IPS-11a (cell line): ENCODE measurements around the gene BUB1B.

ENCODE experiments used
- H3K4me3 ChIP-seq: one replicate; pipeline ENCODE4 v1.5.1; 2013; ENCODE audit warnings: low read depth, low read length, control low read depth

The BUB1B gene

DNA sequence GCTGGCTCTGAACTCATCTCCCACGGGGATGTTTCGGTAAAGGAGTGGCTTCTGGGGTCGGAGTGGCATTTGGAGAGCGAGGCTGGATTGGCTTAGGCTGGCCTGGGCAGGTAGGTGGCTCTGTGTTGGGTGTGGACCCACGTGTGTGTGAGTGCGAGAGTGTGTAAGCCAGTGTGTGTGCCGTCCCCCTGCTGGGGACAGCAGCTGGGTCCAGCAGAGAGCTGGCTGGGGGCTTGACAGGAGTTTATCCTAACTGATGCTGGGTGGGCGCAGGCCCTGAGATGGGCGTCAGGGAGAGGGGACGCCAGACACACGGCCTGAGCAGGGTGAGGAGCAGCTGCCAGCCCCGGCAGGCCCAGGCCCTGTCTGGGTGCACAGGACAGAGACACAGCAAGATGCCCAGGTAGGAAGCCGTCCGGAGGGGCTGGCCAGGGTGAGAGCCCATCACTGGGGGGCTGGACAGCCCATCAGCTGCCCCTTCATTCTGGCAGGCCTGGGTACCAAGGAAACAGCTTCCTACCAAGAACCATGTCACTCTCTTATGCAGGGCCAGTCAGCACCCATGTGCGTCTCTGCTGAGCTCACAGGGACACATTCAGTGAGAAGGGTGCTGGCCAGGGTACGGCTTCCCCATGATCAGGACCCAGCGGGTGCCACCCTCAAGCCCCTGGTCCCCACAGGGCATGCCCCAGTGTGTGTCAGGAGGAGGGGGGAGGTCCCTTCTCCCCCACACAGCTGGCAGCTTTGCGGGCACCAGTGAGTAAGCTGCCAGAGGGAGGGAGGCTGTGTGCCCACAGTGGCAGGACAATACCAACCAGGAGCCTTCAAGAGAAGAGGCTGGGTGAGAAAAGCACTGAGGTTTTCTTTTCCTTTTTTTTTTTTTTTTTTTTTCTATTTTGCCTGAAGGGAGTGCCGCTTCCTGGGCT is 79.1 kb downstream of the BUB1B start:
- no peak overlapping the region for H3K4me3 ChIP-seq

DNA sequence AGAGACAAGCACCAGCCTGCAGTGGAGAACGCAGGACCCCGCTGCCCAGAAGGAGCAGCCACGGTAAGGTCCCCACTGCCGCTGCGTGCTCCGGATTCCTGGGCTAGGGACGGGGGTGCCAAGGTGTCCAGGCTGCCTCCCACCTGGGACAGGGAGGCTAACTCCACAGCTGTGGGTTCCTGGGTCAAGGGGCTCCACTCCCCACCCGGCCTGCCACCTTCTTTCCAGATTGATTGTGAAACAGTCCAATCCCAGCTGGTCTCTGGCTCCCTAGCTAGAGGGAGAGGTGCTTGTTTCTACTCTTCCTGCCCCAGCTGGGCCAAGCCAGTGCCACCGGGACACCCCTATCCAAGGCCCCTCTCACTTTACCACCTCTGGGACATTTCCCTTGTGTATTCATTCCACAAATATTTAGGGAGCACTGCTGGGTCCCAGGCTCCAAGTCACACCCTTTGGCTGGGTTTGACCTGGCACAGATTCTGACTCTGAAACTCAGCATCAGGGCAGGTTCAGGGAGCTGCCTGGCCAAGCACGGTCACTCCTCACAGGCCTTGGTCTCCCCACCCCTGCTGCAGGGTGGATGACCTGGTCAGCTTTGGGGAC is 79.9 kb downstream of the BUB1B start:
- no peak overlapping the region for H3K4me3 ChIP-seq

DNA sequence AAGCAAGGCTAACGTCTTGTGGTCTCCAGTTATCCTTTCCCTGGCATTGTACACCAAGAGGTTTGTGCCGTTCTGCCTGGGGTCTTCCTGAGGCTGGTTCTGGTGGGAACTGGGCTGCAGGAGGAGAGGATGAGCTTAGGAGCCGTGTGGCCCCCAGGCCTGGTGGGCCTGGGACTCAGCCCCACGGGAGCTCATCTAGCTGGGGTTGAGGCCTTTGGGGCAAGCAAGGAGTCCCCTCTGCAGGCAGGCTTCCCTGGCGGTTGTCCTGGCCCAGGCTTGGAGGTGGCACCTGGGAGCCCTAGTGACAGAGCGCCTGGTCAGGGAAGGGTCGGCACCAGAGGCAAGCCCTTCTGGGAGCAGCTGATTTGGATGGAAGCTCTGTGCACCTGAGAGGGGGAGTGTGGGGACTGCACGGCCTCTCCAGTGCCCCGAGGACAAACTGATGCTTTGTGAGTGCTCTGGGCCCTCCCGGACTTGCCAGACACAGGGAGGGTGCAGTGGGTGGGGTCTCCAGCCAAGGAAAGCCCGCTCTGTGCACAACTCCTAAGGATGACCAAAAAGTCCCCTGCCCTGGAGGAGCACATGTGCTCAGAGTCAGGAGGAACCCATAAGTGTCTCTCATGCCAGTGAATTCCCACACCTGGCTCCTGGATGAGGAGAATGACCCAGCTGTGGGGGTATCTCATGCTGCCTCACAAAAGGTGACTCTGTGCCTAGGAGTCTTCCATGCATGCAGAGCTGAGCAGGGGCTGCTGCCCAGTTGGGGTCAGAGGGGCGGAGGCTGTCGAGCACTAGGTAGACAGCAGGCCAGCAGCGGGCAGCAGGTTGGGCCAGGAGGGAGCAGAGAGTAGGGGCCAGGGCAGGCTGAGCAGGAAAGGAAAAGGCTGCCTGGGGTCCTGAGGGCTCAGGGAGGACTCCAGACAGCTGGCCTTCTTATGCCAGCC is 80.7 kb downstream of the BUB1B start:
- no peak overlapping the region for H3K4me3 ChIP-seq

DNA sequence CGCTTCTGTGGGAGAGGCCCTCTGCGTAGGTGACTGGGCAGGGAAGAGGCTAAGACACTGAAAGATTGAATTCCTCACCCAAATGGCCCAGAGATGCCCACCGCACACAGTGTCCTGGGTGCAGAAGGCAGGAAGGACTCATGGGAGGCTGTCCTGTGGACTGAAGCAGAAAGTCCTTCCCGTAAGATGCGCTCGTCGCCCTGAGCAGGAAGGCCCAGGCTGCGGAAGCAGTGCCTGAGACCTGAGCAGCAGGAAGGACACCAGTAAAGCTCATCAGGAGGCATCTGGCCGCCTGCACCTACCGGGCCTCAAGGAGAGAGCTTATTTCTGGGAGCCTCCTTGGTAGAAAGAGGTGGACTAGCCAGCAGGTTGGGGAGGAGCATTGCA is 81.3 kb downstream of the BUB1B start:
- no peak overlapping the region for H3K4me3 ChIP-seq

DNA sequence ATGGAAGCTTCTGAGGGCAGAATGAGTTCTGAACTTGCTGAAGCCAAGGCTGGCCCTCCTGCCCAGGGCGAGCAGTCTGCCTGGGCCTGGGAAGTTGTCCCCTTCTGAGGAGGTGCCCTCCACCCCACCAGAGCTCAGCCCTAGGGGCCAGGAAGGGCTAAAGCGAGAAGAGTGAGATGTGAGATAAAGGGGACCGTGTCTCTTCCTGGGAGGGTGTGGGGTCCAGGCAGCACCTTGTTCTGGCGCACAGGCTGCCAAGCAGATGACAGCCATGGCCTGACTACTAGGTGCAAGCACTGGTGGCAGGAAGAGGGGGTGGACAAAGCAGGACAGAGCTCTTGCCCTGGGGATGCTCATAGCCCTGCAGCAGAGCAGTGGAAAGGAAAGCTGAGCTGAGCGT is 81.7 kb downstream of the BUB1B start:
- H3K4me3 ChIP-seq = no peak overlapping the region

DNA sequence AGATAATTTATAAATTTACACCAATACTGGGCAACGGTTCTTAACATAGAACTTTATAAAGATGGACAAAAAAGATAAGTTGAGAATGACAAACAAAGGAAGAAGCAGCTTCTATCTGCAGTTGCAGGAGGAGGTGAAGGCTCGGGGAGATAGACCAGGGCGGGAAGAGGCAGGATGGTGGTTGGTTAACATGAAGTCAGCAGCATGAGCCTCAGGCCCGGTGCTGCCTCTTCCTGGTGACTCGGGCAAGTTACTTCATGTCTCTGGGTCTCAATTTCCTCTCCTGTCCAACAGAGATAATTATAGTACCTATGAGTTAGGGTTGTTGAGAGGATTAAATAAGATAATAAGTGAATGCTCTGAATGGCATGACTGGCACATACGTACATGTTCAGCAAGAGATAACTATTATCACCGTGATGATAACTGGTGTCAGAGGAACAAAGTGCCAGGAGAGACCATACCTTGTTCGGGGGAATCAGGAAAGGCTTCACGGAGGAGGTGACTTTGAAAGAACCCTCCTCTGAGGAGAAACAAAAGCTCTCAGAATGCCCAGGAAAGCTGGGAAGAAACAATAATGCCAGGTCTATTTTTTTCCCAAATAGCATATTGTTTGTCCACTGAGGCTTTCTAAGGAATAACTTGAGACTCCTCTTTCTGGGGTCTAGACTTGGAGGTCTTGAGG is 82.4 kb downstream of the BUB1B start:
- no peak overlapping the region for H3K4me3 ChIP-seq

DNA sequence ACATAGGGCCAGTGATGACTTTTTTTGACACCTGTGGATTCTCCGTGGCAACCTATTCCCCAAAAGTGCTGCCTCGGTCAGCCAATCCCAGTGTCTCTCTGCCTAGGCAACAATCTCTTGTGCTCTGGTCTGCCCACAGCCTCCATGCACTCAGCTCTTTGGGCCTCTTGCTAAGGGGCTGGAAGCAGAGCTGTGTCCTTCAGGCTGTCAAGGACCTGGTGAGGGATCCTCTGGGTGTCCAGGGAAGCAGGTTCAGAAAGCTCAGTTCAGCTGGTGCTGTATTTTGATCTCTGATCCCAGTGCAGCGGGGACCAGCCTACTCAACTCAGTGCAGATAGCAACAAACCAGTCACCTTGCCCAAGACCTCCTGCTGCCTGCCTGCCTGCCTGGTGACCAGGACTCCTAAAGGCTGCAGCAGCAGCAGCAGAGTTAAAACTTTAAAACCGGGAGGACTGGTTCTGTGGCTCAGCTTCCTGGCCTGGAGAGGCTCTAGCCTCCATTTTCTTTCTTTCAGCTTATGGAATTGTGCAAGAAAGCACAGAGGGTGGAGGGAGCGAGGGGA is 84.2 kb downstream of the BUB1B start:
- H3K4me3 ChIP-seq = no peak overlapping the region

DNA sequence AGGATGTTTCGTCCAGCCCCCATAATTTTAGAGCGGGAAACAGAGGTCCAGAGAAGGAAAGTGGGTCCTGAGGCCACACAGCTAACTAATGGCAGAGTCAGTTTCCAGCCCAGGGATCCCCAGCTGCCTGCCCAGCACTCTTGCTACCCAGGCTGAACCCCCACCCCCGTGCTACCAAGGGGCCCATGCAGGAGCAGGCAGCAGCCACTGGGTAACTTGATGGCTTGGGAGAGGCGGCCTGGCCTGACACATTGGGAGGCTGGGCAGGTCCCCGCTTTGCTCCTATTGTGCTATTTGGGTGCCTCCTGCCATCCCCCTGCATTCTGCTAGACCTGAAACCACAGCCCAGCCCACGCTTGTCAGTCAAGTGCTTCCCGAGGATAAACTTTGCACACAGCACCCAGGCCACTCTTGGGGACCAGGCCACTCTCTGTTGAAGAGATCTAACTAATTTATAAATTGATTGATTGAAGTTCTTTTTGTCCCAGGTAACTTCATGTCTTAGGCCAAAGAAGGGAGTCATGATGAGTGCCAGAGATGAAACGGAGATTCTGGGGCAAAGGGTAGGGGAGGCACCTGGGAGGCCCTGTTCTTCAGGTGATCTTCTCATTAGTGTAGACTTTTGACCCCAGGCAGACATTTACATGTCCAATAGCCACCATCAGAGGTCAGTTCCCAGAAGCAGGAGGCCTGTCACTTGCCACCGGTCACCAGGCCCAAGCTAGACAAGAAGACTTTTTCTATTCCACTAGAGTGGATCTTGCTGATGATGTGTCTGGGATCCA is 85.0 kb downstream of the BUB1B start:
- no peak overlapping the region for H3K4me3 ChIP-seq

DNA sequence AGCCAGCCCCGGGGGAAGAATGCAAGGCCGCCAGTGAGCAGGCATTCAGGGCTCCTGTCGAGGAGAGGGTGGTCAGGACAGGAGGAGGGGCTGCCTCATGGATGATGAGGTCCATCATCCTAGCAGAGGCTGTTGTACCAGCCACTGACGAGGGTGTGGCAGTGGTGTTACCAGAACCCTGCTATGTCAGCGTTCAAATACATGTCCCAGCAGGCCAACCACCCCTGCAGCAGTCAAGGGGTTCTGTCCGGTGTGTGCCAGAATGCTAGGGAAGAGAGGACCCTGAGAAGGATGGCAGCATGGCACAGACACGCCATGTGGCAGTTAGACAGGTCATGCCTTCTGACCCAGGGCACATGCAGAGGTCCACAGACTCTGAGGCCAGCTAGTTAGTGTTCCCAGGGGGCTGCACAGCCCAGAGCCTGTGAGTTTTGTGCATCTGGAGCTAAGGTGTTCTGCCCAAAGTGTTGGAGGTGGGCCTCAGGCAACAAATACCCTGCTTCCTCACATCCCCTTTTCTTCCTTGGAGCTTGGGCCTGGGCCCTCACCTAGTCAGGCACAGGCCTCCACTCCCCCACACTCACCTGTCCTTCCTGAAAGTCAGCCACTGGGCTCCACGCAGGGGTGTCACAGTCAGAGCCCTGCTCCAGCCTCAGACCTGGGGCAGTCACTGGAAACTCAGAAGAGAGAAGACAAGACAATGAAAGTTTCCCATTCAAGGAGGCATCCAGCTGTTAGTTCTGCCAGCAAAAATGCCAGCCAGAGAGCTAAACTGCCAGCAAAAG is 85.8 kb downstream of the BUB1B start:
- no peak overlapping the region for H3K4me3 ChIP-seq

DNA sequence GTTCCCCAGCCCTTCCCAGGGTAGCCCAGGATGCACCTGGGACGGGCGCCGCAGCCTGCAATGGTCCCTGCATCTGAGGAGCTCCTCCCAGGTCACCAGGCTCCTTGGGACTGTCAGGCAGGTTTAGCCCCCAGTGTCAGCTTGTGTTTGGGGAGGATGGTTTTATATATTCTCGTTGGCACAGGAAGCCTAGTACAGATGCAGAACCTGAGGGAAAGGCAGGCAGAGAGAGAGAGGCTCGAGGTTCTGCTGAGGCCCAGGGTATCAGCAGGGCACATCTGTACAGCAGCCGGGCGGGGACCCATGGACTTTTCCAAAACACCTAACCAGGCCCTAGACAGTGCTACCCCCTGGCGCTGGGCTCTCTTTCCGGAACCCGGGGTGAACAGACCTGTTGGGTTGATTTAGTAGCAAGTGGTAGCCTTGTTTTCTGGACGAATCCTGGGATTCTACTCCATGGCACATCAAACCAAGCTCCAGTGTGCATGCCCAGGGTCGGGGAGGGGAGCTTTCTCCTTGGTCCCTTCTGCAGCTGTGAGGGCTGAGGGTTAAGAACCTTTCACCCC is 86.6 kb downstream of the BUB1B start:
- H3K4me3 ChIP-seq = no peak overlapping the region

DNA sequence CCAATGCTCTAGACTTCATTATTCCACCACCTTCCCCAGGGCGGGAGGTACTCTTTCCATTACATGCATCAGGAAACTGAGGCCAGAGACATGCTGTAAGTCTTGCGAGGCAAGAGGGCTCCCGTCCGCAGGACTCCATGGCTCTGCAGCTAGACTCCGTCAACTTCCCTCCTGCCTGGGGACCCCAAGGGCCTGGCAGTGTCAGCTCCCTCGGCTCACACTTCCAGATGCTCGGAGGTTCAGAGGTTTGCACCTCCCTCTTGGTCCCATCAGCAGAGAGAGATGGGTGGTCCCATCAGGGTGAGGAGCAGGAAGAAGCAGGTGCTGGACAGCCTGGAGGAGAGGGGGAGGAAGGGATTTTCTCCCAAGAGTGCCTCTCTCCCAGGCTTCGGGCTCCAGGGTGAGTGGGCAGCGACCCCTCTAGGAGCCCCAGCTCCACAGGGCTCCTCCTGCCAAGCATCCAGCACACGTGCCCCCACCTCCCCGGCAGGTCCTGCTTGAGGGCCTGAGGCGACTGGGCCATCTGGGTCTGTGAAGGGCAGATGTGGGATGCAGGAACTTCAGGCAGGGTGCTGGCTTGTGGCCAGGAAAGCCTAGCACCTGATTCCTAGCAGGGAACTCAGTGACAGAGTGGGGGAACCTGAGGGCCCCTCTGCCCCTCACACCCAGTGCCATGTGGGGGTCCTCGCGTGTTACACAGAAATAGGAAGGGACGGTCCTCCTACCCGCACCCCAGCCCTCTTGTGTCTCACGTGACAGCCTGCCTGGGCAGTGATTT is 87.3 kb downstream of the BUB1B start:
- H3K4me3 ChIP-seq = no peak overlapping the region

DNA sequence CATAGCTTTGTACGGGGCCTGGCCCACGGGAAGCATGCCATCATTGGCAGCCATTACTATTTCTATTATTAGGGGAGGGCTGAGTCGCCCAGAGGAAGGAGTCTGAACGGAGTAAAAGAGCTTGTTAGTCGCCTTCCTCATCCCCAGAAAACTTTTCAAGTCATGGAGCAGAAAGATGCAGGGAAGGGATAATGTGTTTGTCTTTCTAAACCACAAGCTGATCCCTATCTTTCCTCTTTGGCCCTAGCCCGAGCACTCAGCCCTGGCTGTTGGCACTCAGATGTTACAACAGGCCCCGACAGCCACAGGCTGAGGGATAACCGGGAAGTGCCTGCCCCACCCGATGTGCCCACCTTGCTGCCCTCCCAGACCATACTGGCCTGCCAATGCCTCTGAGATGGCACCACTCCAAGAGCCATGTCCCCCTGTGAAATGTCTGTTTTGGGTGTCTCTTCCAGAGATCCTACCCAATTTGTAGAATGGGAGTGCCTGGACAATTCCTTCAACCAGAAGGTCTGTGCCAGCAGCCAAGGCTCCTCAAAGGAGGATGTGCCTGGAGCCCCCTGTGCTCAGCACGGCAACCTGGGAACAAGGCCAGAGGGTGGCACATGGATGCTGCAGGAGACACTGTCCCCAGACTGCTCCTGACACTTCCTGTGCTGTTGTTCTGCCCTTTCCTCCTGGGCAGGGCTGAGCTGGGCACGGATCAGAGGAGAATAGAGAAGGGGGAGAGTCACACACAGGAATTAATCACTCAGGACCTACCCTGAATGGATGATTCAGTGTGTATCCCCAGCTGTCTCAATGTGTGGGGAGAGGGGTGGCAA is 88.8 kb downstream of the BUB1B start:
- no peak overlapping the region for H3K4me3 ChIP-seq

DNA sequence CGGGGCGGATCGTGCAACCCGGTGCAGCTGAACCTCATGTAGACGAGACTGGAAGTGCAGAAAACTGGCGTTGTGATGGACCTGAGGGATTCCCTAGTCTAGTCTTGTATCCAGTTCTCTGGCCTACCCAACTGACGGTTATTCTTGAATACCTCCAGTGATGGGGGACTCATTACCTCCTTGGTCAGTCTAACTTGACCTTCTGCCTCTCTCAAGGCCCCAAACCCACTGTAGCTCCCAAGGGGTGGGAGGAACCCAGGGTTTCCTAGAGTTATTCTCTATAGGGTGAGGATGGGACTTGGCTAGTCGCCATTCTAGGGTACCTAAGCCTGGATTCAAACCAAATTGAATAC is 89.4 kb downstream of the BUB1B start:
- no peak overlapping the region for H3K4me3 ChIP-seq

DNA sequence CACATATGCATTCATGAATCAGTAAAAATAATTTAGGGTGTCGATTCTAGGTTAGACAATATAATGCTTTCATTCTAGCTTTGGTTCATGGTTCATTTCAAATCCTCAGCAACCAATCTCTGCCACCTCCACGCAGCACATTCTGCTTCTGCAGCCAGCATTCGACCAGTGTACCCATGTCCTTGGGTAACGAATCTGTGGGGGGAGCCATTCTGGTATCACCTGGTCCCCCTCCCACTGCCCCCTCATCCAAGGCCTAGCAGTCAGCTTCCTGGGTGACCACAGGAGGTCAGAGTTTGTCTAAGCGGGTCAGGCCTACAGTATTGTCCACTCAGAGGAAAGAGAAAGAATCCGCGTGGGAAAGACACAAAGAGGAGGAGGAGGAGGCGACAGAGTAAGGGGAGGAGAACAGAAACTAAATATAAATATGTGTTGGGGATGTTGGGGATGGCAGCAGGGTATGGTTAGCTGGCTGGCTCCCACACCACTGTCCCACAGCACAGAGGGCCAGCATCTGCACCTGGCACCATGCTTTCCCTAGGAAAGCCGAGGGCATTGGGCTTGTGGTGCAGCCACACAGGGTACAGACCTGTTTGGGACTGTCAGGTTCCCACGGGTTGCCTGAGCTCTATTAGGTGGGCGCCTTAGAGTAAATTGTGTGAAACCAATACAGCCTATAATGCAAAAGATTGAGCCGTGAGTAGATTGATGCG is 90.1 kb downstream of the BUB1B start:
- H3K4me3 ChIP-seq = no peak overlapping the region

DNA sequence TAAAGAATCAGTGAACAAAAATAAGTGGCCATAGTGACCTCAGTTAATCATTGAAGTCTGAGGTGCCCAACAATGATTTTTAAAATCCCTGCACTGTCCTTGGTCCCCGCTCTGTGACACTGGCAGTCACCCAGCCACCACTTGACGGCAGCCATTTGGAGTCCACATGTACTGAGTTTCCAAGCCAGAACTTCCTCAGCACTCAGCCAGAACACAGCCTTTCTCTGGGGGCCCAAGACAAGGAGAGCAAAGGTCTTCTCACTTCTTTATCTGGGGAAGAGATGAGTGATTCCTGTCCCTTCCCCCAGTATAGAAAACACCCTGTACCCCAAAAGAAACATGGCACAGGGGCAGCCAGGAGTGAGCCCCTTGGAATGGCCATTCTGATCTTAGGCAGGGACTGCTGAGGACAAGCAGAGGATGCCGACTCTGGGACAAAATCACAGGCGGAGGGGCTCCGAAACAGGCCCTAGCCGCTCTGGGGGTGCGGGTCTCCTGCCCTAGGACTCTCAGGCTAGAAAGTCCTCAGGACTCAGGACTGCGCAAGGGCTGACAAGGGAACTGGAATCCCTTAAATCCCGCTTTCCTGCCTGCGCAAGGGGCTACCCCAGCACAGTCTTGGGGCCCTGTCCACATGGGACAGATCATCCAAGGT is 90.7 kb downstream of the BUB1B start:
- H3K4me3 ChIP-seq = no peak overlapping the region

DNA sequence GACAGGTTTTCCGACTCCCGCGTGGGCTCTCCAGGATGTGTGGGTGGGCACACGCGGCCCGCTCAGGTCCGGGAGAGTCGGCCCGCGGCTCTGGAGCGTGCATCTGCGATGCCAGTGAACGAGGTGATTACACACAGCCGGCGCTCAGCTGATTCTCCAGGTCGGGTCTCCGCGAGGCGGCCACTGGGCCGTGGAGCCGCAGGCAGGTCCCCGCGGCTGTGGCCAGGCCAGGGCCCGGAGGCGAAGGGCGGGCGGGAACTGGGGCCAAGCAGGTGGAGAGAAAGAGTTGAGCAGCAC is 91.2 kb downstream of the BUB1B start:
- H3K4me3 ChIP-seq = no peak overlapping the region
